ENCODE data around the gene LYPLAL1.

GRCh38 chr1:219189952-219190351 is 16.3 kb downstream of the LYPLAL1 start:
- TF ChIP-seq CTCF (IDR thresholded peaks at IDR 0.05) = no peak
- no peak for TF ChIP-seq RFX5 (IDR thresholded peaks at IDR 0.05; ENCODE audit: low read length)
- TF ChIP-seq EZH2phosphoT487 (IDR thresholded peaks at IDR 0.05; ENCODE audit: borderline replicate concordance, low read depth) = no peak
